ENCODE data around the gene AGAP9. TPM values are rescaled to one million over a fixed set of nuclear protein-coding genes. Genes with fewer than 3 reads are reported as not detected.
A peak's percentile ranks its signal among the peaks of the same experiment; 100 is the strongest.

The AGAP9 gene
- total RNA-seq, 1 donor from 2014 or later, result 12.2 TPM

GRCh38 chr10:47452495-47453140 lies 70.8 kb downstream of the AGAP9 start:
- Mint-ChIP-seq H3K27me3 (ENCODE audit: low read depth) (no peaks in the 10 kb centered on the region), H3K36me3 (ENCODE audit: low read depth) (no peaks in the 10 kb centered on the region), H3K4me3 (no peak overlapping the region), H3K27ac (ENCODE audit: unreplicated experiment) (peak overlapping the region; percentile 43), H3K4me1 (peaks cover 13% of the 10 kb centered on the region), H3K9me3 (no peaks in the 10 kb centered on the region)
- no peak for DNase-seq (ENCODE audit: low read depth, low spot score)
- no peak for TF ChIP-seq CTCF (conservative IDR thresholded peaks at IDR 0.05)

GRCh38 chr10:47451998-47452494 lies 71.4 kb downstream of the AGAP9 start:
- Mint-ChIP-seq H3K4me3 (no peak overlapping the region), H3K27ac (ENCODE audit: unreplicated experiment) (peak overlapping the region; percentile 43), H3K9me3 (no peaks in the 10 kb centered on the region), H3K27me3 (ENCODE audit: low read depth) (no peaks in the 10 kb centered on the region), H3K4me1 (peaks cover 13% of the 10 kb centered on the region), H3K36me3 (ENCODE audit: low read depth) (no peaks in the 10 kb centered on the region)
- DNase-seq (ENCODE audit: low read depth, low spot score), result no peak
- no peak for TF ChIP-seq CTCF (conservative IDR thresholded peaks at IDR 0.05)

Other genes starting within 250 kb of the AGAP9 start
- 2.9 and 3.2 TPM in 2 replicates for gene GDF10, start 223.4 kb downstream of the AGAP9 start, total RNA-seq
- gene GDF2, start 201.2 kb downstream of the AGAP9 start, total RNA-seq, result not detected in 2 replicates
- gene RBP3, start 175.3 kb downstream of the AGAP9 start, total RNA-seq, result not detected in 2 replicates
- 2.9 and 3.2 TPM in 2 replicates for gene ZNF488, start 139.3 kb downstream of the AGAP9 start, total RNA-seq
- gene ANXA8, start 39.5 kb downstream of the AGAP9 start, total RNA-seq, result not detected in 2 replicates
- not detected in 2 replicates for gene FAM25G, start 31.9 kb downstream of the AGAP9 start, total RNA-seq
- gene SYT15B, start 240.0 kb upstream of the AGAP9 start, total RNA-seq, result 0.12 and 0.16 TPM in 2 replicates

Data from neural crest cell (in vitro differentiated cells).